GM10266 (cell line): Measurements from ENCODE around the gene SULT1C3.

ENCODE experiments used
- DNase-seq: peaks from one replicate; pipeline ENCODE4 v3.0.0; 2012; ENCODE audit errors: extremely low spot score
- CTCF ChIP-seq: IDR thresholded peaks from 2 replicates; pipeline ENCODE4 v1.5.1; 2012; ENCODE audit warnings: mild to moderate bottlenecking, low read depth; ENCODE audit not compliant: control insufficient read depth, insufficient read depth; ENCODE audit errors: missing control alignments

SULT1C3 gene

GRCh38 chr2:108224022-108224421 lies 15.7 kb upstream of the SULT1C3 start:
- DNase-seq: no peak
- no peak for TF ChIP-seq CTCF

GRCh38 chr2:108226564-108226963 lies 13.2 kb upstream of the SULT1C3 start:
- DNase-seq: no peak
- TF ChIP-seq CTCF: no peak

- no peak for TF ChIP-seq CTCF
- no peak for DNase-seq
Observed at GRCh38 chr2:108228006-108228405, 11.8 kb upstream of the SULT1C3 start.

GRCh38 chr2:108228537-108228936 lies 11.2 kb upstream of the SULT1C3 start:
- no peak for TF ChIP-seq CTCF
- DNase-seq: no peak

GRCh38 chr2:108229875-108230274 lies 9.9 kb upstream of the SULT1C3 start:
- no peak for TF ChIP-seq CTCF
- no peak for DNase-seq

- TF ChIP-seq CTCF: no peak
- DNase-seq: no peak
Observed at GRCh38 chr2:108235577-108235976, 4.2 kb upstream of the SULT1C3 start.

GRCh38 chr2:108236676-108237335 lies 3.0 kb upstream of the SULT1C3 start:
- no peak for DNase-seq
- TF ChIP-seq CTCF: no peak
